ENCODE measurements around the gene PITPNM3.

The PITPNM3 gene

GRCh38 chr17:6458460-6458950 lies 97.8 kb downstream of the PITPNM3 start:
- DNase-seq = no peak

- no peak for DNase-seq
Observed at GRCh38 chr17:6457688-6458459, 98.5 kb downstream of the PITPNM3 start.

GRCh38 chr17:6456914-6457687 lies 99.3 kb downstream of the PITPNM3 start:
- DNase-seq = no peak

DNA sequence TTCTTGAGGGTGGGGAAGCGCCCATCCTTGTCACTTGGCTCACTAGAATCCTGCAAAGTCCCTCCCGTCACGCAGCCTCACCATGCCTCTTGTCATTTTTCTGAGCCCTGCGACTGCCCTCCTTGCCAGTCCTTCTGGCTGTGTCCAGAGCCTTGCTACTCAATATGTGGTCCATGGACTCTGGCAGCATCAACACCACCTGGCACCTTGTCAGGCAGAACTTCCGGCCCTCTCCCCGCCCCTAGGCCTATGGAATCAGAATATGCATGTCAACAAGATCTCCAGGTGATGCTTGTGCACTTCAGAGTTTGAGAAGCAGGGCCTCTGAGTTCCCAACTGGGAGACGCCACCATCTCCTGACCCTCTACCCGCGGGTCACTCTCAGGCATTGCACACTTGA lies 100.0 kb downstream of the PITPNM3 start:
- no peak for DNase-seq

DNA sequence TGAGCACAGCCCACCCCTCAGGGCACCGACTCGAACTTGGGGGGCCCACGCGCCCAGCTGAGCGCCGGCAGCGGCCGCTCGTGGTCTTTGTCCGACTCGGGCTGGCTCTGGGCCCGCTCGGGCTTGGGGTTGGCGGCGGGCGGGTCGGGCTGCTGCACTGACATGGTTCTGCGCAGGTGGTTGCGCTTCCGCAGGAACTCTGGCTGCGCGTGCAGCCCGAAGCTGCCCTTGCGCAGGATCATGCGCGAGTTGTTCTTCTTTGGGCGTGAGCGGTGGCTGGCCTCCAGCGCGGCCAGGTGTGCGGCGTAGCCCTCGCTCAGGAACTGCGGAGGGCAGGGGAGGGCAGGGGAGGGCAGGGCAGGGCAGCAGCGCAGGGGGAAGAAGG lies 101.0 kb downstream of the PITPNM3 start:
- DNase-seq = no peak

GRCh38 chr17:6454495-6455320 lies 101.6 kb downstream of the PITPNM3 start:
- no peak for DNase-seq

DNA sequence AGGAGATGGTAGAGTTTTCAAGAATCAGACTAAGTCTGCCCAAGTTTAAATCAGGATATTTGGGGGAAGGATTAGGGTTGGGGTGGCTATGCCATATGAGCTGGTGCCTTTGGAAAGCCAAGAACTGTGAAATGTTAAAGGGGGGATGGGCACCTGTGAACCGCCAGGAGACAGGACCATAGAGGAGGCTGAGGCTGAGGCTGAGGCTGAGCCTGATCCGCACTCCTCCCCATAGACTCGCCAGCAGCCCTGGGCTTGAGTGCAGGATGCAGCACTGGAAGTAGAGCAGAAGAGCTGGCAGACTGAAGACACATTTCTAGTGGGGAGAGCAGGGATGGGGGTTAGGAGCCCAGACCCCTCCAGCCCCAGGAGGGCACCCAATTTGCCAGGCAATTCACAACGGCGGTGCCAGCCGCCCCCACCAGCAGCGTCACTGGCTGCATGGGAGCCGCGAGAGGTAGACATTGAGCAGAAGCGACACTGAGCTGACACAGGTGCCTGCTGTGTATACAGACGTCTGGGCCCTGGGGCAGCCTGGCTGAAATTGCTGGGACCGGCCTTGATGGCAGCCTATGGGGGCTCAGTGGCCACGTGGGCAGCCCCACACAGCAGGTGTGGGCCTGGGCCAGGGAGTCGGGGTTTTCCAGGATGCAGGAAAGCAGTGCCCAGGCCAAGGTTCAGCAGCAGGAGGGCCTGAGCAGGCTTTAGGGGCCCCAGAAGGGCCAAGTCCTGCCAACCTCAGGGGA lies 102.9 kb downstream of the PITPNM3 start:
- DNase-seq = no peak

DNA sequence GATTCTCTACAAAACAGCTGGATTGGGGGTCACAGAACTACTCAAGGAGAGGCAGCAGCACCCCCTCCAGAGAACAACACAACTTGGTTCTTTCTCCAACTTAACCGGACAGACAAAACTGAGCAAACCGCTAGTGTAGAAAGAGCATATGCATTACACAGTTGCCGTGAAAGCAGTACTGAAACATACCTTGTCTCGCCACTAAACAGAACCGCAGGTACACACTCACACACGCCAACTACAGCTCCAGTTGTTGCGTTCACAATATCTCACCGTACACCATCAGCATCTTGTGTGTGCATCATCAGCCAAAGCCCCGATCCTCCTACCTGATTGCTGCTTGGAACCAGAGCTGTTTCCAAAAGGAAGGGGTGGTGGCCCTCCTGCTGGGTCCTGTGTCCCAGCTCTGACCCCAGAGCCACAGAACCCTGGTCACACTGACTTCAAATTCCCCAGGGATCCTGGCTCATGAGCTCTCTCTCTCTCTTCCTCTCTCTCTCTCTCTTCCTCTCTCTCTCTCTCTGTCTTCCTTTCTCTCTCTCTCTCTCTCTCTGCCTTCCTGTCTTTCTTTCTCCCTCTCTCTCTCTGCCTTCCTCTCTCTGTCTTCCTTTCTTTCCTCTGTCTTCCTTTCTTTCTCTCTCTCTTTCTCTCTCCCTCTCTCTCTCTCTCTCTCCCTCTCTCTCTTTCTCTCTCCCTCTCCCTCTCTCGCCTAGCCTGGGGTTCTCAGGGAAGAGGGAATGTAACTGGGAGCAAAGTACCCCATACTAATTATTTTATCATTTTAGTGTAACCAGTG lies 103.7 kb downstream of the PITPNM3 start:
- DNase-seq = no peak

- DNase-seq = no peak
Observed at GRCh38 chr17:6450926-6451832, 105.2 kb downstream of the PITPNM3 start.

DNA sequence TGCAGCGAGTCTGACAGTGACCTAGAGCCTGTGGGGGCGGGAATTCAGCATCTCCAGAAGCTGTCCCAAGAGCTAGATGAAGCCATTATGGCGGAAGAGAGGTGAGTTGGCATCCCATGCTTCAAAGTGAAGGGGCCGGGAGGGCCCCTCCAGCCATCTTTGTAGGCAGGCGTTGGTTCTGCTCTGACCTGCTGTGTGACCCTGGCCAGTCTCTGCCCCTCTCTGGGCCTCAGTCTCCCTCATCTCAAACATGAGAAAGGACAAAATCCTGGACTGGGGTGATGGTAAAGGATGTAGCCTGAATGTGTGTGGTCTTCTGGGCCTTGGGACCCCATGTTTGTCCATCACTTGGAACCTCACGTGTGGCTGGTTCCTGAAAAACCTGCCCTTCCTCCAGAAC lies 107.0 kb downstream of the PITPNM3 start:
- no peak for DNase-seq

- DNase-seq = no peak
Observed at GRCh38 chr17:6448473-6448872, 107.9 kb downstream of the PITPNM3 start.

DNA sequence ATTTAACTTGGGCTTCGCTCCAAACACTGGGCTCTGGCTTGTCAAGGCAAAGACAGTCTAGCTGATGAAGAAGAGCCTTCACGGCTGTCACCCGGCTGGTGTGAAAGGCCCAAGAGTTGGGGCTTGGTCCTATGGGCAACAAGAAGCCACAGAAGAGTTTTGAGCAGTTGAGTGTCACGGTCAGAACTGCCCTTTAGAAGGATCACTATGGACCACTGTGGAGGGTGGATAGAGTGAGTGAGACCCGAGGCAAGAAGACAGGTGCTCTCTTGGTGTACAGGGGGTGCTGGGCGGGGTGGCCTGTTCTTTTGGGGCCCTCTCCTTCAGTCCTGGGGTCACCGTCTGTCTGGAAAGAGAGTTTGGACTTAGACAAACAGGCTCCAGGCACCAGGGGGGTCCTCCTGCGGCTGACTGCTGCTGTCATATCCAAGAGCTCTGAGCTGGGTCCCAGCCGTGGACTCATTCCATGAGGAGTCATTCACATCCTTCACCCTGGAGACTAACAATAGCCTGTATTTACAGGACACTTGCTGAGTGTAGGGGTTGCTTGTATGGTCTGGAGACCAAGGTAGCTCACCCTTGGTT lies 109.7 kb downstream of the PITPNM3 start:
- DNase-seq = no peak

GRCh38 chr17:6444571-6445335 lies 111.6 kb downstream of the PITPNM3 start:
- DNase-seq = no peak

DNA sequence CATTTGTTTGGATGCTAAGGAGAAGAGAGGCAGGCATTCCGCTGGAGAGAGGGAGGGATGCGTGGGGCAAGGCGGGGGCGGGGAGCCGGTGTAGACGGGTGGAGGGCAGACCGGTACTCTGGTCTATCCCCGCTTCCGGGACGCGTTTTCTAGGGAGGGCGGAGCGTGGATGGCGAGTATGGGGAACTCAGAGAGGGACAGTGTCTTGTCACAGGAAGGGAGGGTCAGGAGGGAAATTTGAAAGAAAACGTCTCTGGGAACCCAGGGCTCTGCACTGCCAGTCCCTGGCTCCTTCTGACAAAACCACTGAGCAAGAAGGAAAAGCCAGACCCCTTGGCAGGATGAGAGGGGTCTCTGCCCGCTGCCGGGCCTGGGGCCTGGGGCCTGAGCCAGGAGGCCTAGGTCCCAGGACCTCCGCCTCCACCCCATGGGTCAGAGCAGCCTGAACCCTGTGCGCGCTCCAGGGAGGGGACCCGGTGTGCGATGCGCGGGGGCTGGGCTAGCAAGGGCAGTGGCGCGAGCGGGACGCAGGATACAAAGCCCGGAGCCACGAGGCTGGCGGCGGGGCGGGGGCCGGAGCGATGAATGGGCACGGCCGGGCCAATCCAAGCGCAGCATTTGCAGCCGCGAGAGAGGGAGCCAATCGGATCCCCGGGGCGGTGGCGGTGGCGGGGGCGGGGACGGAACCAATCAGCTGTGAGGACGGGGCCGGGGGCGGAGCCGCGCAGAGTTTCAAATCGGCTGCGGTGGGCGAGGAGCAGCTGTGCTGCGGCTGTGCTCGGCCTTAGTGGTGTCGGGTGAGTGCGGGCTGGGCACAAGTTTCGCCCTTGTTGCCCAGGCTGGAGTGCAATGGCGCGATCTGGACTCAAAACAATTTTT lies 112.4 kb downstream of the PITPNM3 start, which contains the start of gene PIMREG:
Gene PIMREG, plus strand, starts transcription at position 764 of the 879 bp plus-strand sequence. CDS start 656 bp downstream, outside the sequence.
- peak; percentile 58 for DNase-seq

- DNase-seq = no peak
Observed at GRCh38 chr17:6442775-6443174, 113.6 kb downstream of the PITPNM3 start.

GRCh38 chr17:6439951-6440350 lies 116.4 kb downstream of the PITPNM3 start:
- no peak for DNase-seq

DNA sequence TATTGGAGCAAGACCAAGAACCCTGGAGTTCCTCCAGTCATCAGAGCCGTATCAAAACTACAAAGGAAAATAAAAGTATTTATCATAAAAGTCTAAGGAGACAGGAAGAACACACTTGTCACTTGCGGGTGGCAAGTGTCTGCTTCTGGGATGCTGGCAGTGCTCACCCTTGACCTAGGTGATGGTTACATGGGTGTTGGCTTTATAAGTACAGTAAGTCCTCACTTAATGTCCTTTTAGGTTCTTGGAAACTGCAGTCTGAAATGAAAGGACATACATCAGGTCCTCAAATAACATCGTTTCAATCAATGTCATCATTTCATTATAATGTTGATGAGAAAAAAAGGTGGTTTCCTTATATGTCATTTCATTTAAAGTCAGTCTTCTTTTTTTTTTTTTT lies 118.4 kb downstream of the PITPNM3 start:
- no peak for DNase-seq

DNA sequence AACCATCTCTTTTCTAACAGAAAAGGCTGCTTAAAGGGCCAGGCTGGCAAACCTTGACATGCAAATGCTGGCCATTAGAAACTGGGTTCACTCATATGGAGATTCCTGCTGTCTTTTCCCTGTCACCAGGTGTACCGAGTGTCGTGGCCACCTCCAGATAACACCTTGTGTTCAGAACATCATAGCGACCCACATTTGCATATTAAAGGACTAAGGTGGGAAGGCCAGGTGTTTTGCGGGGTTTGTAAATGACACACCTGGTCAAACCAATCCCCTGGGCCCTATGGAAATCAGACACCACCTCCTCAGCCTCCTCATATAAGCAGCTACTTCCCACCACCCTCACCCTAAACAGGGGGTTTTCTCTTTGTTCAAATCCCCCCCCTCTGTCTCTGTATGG lies 118.9 kb downstream of the PITPNM3 start:
- no peak for DNase-seq
